PFSK-1 (cell line): ENCODE measurements around the gene CEP170B.

Experiments used
- FOXP2 ChIP-seq: optimal IDR thresholded peaks from 2 replicates; pipeline ENCODE3; 2011; ENCODE audit warnings: borderline replicate concordance, control low read depth, inconsistent platforms; ENCODE audit not compliant: insufficient read depth; ENCODE audit errors: extremely low read length, extremely low read depth
- POLR2AphosphoS5 ChIP-seq: IDR thresholded peaks from 2 replicates; pipeline ENCODE4 v1.6.1; 2012; ENCODE audit warnings: low read depth, mild to moderate bottlenecking, control low read depth, low read length, moderate library complexity
- REST ChIP-seq, 2 experiments: IDR thresholded peaks; 2 replicates each; pipeline versions ENCODE4 v1.6.1 to v1.8.0; 2011 to 2012; ENCODE audit warnings: low read depth in 2 of 2, low read length in 2 of 2, control low read depth in 1 of 2, inconsistent platforms in 1 of 2, mild to moderate bottlenecking in 1 of 2, moderate library complexity in 1 of 2; ENCODE audit not compliant: insufficient read depth in 1 of 2
- SIN3A ChIP-seq: IDR thresholded peaks from 2 replicates; pipeline ENCODE4 v1.6.1; 2012; ENCODE audit warnings: mild to moderate bottlenecking, low read length, moderate library complexity, borderline replicate concordance; ENCODE audit not compliant: insufficient read depth
- TAF1 ChIP-seq: IDR thresholded peaks from 2 replicates; pipeline ENCODE4 v1.6.1; 2012; ENCODE audit warnings: low read length, control low read depth, borderline replicate concordance; ENCODE audit not compliant: insufficient read depth

CEP170B gene

GRCh38 chr14:104826189-104826860 lies 38.7 kb upstream of the CEP170B start:
- TF ChIP-seq TAF1 (no peak), SIN3A (no peak), REST (IDR thresholded peaks at IDR 0.05; ENCODE audit: insufficient read depth in 1 of 2, low read depth in 2 of 2, low read length in 2 of 2) (no peak), POLR2AphosphoS5 (no peak), FOXP2 (peak; percentile 51)

DNA sequence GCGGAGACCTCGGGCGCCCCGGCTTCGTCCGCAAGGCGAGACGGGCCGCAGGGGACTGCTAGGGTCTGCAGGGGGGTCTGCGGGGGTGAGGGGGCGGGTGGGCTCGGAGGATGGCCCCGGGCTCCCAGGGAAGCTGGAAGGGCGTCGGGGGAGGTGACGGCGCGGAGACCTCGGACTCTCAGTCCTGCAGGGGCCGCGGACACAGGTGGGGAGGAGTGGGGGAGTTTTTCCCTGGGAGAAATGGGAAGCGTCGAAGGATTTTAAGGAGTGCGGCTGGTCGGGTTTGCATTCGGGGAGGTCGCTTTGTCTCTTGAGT lies 38.2 kb upstream of the CEP170B start:
- TF ChIP-seq REST (IDR thresholded peaks at IDR 0.05; ENCODE audit: insufficient read depth in 1 of 2, low read depth in 2 of 2, low read length in 2 of 2) (no peak), SIN3A (no peak), POLR2AphosphoS5 (no peak), FOXP2 (no peak), TAF1 (no peak)

- TF ChIP-seq TAF1 (no peak), POLR2AphosphoS5 (no peak), REST (IDR thresholded peaks at IDR 0.05; ENCODE audit: insufficient read depth in 1 of 2, low read depth in 2 of 2, low read length in 2 of 2) (no peak), FOXP2 (no peak), SIN3A (no peak)
These were observed 37.7 kb upstream of the CEP170B start for GRCh38 chr14:104827177-104828055.

- no peak for TF ChIP-seq POLR2AphosphoS5
- no peak for TF ChIP-seq SIN3A
- no peak for TF ChIP-seq REST (IDR thresholded peaks at IDR 0.05; ENCODE audit: insufficient read depth in 1 of 2, low read depth in 2 of 2, low read length in 2 of 2)
- no peak for TF ChIP-seq FOXP2
- TF ChIP-seq TAF1: no peak
These were observed 34.3 kb upstream of the CEP170B start for GRCh38 chr14:104830781-104831180.
